NCI-H1417 treated with DMSO at 0.1 percent for 48 hours (cell line): ENCODE data around the gene EHMT1.

Source experiments
- DNase-seq: peaks from one replicate; lab custom pipeline; 2025; lab: John Stamatoyannopoulos, UW

The EHMT1 gene

DNA sequence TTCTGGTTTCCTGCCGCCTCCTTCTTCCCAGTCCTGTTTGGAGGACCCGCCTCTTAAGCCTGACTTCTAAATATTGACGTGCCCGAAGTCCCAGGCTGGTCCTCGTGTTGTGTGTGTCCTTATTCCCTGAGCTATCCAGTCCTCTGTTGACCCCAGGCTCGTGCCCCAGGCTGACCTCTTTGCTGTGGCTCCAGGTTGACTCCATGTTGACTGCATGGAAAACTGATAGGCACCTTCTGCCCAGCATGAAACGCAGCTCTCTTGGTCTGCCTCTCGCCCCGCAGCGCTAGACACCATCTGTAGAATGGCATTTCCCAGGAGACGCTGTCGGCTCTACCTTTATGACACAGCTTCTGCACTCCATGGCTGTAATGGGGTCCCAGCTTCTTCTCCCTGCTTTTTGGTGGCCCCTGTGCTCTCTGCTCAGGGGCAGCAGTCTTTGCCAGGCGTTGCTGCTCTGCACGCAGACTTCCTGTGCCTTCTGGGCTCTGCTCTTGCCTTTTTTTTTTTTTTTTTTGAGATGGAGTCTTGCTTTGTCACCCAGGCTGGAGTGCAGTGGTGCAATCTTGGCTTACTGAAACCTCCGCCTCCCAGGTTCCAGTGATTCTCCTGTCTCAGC is 28.4 kb downstream of the EHMT1 start:
- no peak for DNase-seq

GRCh38 chr9:137648396-137648795 is 29.6 kb downstream of the EHMT1 start:
- no peak for DNase-seq

- DNase-seq = no peak
Measured at GRCh38 chr9:137649553-137649952, 30.7 kb downstream of the EHMT1 start.

DNA sequence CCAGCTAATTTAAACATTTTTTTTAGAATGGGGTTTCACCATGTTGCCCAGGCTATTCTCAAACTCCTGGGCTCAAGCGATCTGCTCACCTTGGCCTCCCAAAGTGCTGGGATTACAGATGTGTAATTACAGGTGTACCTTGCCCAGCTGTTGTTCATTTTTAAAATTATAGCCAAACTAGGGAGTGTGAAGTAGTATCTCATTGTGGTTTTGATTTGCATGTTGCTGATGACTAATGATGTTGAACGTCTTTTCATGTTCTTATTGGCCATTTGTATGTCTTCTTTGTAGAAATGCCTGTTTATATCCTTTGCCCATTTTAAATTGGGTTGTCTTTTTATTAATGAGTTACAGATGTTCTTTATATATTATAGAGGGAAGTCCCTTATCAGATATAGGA is 31.5 kb downstream of the EHMT1 start:
- no peak for DNase-seq

DNA sequence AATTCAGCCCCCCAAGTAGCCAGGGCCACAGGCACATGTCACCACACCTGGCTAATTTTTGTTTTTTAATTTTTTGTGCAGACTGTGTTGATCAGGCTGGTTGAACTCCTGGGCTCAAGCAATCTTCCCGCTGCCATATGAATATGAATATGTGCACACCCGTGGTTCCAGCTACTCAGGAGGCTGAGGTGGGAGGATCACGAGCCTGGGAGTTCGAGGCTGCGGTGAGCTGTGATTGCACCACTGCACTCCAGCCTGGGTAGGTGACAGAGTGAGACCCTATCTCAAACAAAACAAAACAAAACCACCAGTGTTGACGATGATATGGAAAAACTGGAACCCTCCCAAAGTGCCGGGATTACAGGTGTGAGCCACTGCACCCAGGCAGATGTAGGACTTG is 32.0 kb downstream of the EHMT1 start:
- no peak for DNase-seq

- DNase-seq = no peak
Measured at GRCh38 chr9:137656416-137656815, 37.6 kb downstream of the EHMT1 start.

GRCh38 chr9:137657606-137658005 is 38.8 kb downstream of the EHMT1 start:
- DNase-seq = no peak

GRCh38 chr9:137658781-137659180 is 40.0 kb downstream of the EHMT1 start:
- no peak for DNase-seq

DNA sequence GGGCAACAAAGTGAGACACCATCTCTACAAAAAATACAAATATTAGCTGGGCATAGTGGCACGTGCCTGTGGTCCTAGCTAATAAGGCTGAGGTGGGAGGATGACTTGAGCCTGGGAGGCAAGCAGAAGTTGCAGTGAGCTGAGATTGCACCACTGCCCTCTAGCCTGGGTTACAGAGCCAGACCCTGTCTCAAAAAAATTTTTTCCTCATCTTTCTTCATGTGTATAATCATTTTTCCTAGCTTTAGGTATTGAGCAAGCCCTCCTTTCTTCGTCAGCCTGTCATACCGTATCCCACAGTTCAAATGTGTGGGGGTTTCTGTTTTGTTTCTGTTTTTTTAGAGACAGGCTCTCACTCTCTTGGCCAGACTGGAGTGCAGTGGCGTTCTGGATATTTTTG is 41.3 kb downstream of the EHMT1 start:
- no peak for DNase-seq

DNA sequence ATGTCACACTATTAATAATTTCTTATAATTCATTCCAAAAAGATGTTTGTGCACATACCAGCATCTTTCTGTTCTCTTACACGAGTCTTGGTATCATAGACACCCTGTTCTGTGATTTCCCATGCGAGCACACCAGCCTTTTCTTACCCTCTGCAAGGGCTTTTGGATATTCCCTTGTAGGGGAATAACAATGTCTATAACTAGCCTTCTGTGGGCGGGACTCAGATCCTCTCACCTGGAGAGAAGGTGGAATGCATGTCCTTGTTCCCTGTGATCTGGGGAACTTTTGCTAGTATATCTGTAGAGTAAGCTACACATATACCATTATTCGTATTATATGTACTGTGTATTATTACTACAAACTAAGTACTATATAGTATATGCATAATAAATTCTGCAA is 44.8 kb downstream of the EHMT1 start:
- DNase-seq = no peak

DNA sequence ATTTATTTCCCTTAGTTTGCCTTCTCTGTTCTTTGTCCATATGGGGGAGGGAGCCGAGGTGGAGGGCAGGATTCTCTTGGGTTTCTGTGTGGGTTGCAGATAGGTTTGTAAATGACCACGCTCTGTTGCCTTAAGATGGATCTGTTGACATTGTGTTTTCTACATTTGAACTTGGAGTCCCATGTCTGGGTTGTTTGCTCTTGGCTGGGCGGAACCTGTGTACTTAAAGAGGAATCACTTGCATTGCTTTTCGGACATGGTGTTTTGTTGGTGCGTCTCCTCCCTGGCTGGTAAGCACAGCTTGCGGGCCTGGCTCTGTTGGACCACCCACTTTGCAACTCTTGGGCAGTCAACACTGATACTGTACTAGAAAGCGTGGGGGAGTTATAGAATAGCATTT is 45.9 kb downstream of the EHMT1 start:
- no peak for DNase-seq

DNA sequence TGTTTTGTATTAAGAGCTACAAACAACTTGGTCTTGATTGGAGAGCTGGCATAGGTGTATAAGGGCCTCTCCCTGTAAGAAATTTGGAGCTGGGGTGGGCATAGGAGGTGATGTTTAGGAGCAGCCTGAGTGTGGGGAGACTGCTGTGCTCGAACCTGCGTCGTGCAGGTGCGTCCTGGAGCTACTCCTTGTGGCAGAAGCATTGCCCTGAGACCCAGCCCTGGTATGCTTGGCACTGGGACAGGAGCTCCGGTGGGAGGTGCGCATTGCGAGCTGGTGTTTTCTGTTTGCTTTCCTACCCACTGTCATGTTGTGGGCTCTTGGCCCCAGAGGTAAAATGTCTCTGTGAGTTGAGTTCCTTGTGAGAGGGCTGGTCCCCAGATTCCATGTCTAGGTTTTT is 46.4 kb downstream of the EHMT1 start:
- DNase-seq = no peak

- DNase-seq = no peak
Measured at GRCh38 chr9:137665697-137666512, 47.1 kb downstream of the EHMT1 start.

GRCh38 chr9:137666513-137666822 is 47.7 kb downstream of the EHMT1 start:
- DNase-seq = no peak

GRCh38 chr9:137666955-137667670 is 48.3 kb downstream of the EHMT1 start:
- DNase-seq = peak; percentile 50

- no peak for DNase-seq
Measured at GRCh38 chr9:137668203-137668602, 49.4 kb downstream of the EHMT1 start.

DNA sequence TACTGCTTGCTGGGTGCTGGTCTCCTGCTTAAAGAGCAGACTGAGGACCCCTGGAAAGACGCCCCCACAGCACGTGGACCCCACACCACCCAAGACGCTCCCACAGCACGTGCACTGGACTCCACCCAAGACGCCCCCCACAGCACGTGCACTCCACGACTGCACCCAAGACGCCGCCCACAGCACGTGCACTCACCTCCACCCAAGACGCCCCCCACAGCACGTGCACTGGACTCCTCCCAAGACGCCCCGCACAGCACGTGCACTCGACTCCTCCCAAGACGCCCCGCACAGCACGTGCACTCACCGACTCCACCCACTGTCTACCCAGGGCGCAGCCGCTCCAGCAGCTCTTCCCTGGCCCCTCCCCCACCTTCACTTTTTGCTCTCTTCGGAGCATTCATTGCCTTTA is 50.5 kb downstream of the EHMT1 start:
- no peak for DNase-seq

GRCh38 chr9:137670391-137671195 is 51.8 kb downstream of the EHMT1 start:
- no peak for DNase-seq

DNA sequence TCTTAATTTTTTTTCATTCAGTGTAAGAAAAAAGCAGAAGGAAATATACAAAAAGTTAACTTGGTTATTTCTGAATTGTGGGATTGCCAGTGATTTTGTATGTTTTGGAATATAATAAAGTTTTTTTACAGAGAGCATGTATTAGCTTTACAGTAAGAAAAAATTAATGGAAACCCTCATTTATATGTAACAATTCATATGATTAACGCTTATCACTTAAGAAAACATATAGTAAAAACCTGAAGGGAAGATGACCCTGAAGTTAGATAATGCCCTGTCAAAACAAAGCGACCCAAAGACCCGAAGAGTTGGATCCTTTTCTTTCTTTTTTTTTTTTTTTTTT is 52.4 kb downstream of the EHMT1 start:
- no peak for DNase-seq

DNA sequence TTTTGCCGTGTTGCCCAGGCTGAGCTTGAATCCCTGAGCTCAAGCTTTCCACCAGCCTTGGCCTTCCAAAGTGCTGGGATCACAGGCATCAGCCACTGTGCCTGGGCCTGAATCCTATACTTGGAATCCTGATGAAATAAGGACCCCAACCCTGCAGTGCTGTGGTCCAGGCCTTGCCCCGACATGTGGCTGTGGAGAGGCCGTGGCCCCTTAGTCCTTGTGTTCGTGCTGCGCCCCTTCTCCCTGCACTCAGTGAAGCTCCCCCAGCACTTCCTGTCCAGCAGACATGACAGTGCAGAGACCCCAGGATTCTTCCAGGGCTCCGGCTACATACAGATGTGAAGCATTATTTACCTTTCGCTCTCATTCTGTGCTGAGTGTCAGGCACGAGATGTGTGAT is 52.9 kb downstream of the EHMT1 start:
- no peak for DNase-seq

- DNase-seq = no peak
Measured at GRCh38 chr9:137672907-137673791, 54.3 kb downstream of the EHMT1 start.

- no peak for DNase-seq
Measured at GRCh38 chr9:137673886-137674285, 55.1 kb downstream of the EHMT1 start.
